ENCODE data around the gene ACADVL.

GRCh38 chr17:7249214-7249613, 29.5 kb downstream of the ACADVL start:
- TF ChIP-seq CTCF (IDR thresholded peaks at IDR 0.05; ENCODE audit: insufficient read depth, low read length) (no peak), GABPA (IDR thresholded peaks at IDR 0.05; ENCODE audit: low read depth) (no peak), REST (IDR thresholded peaks at IDR 0.05; ENCODE audit: insufficient replicate concordance, low read depth) (no peak)

All from HL-60 (cell line).